ENCODE data around the gene ANGEL2.

GRCh38 chr1:212983482-212983881 is 32.2 kb downstream of the ANGEL2 start:
- TF ChIP-seq CTCF (IDR thresholded peaks at IDR 0.05) (no peak), EP300 (IDR thresholded peaks at IDR 0.05) (no peak)
